HG03565 (cell line): ENCODE measurements around the gene SCAMP3.
A peak's percentile ranks its signal among the peaks of the same experiment; 100 is the strongest.
"Not testable (repeated sequence)": the region's sequence is repeated elsewhere in the genome, so short reads cannot be mapped to it uniquely, and the experiment has no call there.

Source experiments
- ATAC-seq: cut with Tn5 transposase; IDR thresholded peaks from one replicate; pipeline ENCODE4 v1.9.1; 2021; ENCODE audit warnings: mild to moderate bottlenecking, moderate library complexity; ENCODE audit not compliant: unreplicated experiment

The SCAMP3 gene

GRCh38 chr1:155232001-155232978, 29.9 kb downstream of the SCAMP3 start:
- ATAC-seq, result not testable (repeated sequence)

GRCh38 chr1:155231302-155231701, 30.9 kb downstream of the SCAMP3 start:
- not testable (repeated sequence) for ATAC-seq

GRCh38 chr1:155228096-155228427, 34.1 kb downstream of the SCAMP3 start:
- no peak for ATAC-seq

- peak; percentile 90 for ATAC-seq
Measured at GRCh38 chr1:155227261-155228095, 34.7 kb downstream of the SCAMP3 start.

- no peak for ATAC-seq
Measured at GRCh38 chr1:155226910-155227260, 35.3 kb downstream of the SCAMP3 start.

- no peak for ATAC-seq
Measured at GRCh38 chr1:155226188-155226909, 35.8 kb downstream of the SCAMP3 start.

- not testable (repeated sequence) for ATAC-seq
Measured at GRCh38 chr1:155225404-155225759, 36.8 kb downstream of the SCAMP3 start.

- no peak for ATAC-seq
Measured at GRCh38 chr1:155223047-155223446, 39.1 kb downstream of the SCAMP3 start.

GRCh38 chr1:155220211-155220965, 41.8 kb downstream of the SCAMP3 start:
- not testable (repeated sequence) for ATAC-seq

- ATAC-seq, result no peak
Measured at GRCh38 chr1:155219592-155220031, 42.5 kb downstream of the SCAMP3 start.

- no peak for ATAC-seq
Measured at GRCh38 chr1:155218854-155219591, 43.1 kb downstream of the SCAMP3 start.

GRCh38 chr1:155214702-155215101, 47.5 kb downstream of the SCAMP3 start:
- ATAC-seq, result not testable (repeated sequence)

- not testable (repeated sequence) for ATAC-seq
Measured at GRCh38 chr1:155212051-155212440, 50.1 kb downstream of the SCAMP3 start.

- not testable (repeated sequence) for ATAC-seq
Measured at GRCh38 chr1:155211381-155212050, 50.6 kb downstream of the SCAMP3 start.

- ATAC-seq, result no peak
Measured at GRCh38 chr1:155210314-155211104, 51.7 kb downstream of the SCAMP3 start.

- ATAC-seq, result no peak
Measured at GRCh38 chr1:155209312-155209721, 52.8 kb downstream of the SCAMP3 start.

- peak; percentile 51 for ATAC-seq
Measured at GRCh38 chr1:155208541-155209311, 53.4 kb downstream of the SCAMP3 start, which contains the start of gene MTX1. Gene MTX1 (plus strand): TSS chr1:155208695. CDS start chr1:155208805, 110 bp downstream.
